NCI-H146 treated with DMSO at 0.1 percent for 48 hours (cell line): ENCODE measurements around the gene CTU1.
A peak's percentile ranks its signal among the peaks of the same experiment; 100 is the strongest.

Experiments used
- DNase-seq: peaks from one replicate; lab custom pipeline; 2025; ENCODE audit not compliant: unreplicated experiment; lab: John Stamatoyannopoulos, UW

The CTU1 gene

DNA sequence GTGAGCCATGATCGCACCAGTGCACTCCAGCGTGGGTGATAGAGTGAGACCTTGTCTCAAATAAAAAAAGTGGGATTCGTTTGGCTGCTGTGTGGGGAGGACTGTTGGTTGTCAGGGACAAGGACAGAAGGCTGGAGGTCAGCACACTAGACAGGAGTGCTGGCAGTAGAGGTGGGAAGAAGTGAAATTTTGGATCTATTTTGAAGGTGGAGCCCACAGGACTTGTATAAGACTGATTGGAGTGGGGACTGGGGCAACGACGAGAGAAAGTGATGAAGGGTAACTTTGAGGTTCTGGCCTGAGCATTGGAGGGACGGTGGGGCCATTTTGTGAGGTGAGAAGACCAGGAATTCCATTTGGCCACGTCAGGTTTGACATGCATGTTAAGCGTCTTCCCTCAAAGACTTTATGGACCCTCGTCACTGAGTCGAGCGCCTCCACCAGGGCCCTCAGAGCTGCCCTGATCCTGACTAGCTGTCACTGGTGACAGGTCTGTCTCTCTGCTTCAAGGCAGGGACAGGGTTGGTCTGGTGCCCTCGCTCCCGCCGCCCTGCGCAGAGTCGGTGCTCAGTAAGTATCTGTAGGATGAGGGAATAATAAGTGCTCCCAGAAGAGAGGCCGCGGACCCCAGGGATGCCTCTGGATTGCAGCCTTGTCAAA is 673 bp downstream of the CTU1 start:
- no peak for DNase-seq

DNA sequence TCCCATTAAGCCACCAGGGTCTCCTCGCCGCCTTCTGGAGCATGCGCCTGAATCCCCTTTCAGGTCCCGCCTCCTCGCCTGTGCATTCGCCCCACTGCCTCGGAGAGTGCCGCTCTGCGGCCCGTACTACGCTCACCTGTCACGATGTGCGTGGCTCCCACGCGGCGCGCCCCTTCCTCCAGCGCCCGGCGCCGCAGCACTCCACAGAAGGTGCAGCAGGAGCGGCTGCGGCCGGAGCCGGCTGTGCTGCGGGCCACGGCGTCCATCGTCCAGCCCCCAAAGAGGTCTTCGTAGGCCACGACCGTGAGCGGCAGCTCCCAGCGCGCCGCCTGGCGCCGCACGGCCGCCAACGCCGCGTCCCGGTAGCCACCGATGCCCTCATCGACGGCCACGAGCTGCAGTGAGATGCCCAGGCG is 4.3 kb downstream of the CTU1 start:
- no peak for DNase-seq

DNA sequence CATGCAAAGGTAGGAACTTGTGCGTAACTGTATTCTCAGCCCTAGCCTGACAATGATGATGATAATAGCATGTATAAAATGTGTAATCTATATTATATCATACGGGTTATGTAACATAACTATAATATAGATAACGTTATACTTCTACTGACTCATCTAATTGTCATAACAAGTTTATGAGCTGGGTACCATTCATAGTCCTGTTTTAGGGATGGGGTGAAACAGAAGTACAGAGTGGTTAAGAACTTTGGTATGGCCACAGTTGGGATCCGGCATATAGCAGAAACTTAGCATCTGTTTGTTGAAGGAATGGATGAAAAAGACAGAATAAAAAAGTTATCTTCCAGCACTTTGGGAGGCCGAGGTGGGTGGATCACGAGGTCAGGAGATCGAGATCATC is 5.2 kb downstream of the CTU1 start:
- no peak for DNase-seq

DNA sequence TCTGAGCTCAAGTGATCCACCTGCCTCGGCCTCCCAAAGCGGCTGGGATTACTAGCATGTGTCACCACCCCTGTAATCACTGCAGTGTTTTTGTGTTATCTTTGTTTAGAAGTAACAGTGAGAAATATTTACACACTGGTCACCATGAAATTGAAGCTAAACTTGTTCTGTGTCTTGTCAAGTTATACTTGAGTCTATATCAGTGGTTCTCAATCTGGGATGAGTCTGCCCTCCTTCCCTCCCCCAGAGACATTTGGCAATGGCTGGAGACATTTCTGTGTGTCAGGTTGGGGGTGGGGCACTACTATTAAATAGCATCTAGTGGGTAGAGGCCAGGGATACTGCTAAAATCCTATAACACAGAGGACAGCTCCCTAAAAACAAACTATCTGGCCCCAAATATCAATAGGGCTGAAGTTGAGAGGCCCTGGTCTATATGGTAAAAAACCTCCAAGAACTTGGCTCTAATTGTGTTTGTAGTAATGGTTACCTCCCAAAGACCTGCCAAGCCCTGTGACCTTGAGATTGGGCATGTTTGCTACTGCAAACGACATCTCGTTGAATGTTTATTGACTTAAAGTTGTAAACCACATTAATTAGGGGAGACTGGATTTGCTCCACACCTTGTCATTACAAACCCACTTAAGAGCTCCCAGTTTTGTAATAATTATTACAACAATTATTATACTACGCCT is 6.9 kb downstream of the CTU1 start:
- DNase-seq: no peak

DNA sequence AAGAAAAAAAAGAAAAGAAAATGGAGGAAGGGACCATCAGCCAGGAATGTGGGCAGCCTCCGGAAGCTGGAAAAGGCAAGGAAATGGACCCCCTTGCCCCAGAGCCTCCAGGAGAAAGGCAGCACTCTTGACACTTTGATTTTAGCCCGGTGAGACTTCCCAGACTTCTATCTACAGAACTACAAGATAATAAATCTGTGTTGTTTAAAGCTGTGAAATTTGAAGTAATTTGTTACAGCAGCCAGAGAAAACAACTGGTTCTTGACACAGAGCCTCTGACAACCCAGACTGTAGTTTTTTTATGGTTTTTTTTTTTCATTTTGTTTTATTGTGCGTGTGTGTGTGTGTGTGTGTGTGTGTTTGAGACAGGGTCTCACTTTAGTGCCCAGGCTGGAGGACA is 7.6 kb downstream of the CTU1 start:
- DNase-seq: no peak

DNA sequence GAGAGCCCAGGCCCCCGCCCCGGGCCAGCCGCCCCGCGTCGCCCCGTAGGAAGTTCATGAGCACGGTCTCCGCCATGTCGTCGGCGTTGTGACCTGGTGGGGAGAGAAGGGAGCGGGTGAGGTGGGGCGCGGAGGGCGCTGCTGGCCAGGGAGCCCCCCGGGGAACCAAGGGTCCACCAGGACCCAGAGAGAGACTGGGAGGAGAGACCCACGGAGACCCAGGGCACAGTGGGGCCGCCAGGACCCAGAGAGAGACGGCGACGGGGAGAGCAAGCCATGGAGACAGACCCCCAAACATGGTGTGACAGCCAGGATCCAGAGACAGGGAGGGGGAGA is 9.2 kb downstream of the CTU1 start:
- no peak for DNase-seq

DNA sequence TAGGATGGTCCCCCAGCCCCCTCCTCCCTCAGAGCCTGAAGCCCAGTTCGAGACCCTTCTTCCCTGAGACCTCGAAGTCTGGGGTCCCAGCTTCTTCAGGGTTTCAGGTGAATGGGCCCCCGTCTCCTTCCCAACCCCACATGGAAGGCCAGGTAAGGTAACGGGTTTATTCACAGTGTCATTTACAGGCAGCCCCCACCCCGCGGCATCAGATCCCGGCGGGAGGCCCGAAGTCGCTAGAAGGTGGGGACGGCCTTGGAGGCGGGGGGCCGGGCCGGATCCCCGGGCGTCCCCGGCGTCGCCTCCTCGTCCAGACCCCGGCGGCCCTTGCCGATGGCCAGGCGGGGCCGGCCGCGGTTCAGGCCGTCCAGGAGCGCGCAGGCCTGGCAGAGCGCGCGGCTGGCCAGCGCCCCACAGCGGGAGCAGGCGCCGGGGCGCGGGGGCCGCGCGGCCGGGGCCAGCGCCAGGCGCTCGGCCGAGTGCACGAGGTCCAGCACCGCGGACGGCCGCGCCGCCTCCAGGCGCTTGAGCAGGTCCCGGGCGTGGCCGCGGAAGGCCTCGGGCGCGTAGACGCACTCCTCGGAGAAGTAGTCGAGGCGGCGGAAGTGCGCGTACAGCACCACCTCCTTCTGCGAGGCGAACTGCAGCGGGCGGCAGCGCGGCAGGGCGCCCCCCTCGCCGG is 9.7 kb downstream of the CTU1 start:
- DNase-seq: no peak

DNA sequence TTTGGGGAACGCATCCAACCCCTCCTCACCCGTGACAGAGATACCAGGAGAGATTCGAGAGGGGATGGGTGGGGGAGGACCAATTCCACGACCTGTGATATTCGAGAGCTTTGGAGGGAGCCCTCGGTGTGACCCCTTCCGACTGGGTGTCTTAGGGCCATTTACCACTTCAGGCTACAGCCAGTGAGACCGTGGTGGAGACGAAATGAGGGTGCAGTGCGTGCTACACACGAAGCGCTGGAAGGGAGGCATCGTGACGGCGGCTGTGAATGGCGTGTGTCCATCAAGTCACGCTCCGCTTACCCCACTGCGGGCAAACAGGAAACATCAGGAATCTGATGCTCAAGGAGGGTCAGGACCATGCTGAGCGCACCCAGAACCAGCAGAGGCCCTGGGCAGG is 10.4 kb downstream of the CTU1 start:
- no peak for DNase-seq

DNA sequence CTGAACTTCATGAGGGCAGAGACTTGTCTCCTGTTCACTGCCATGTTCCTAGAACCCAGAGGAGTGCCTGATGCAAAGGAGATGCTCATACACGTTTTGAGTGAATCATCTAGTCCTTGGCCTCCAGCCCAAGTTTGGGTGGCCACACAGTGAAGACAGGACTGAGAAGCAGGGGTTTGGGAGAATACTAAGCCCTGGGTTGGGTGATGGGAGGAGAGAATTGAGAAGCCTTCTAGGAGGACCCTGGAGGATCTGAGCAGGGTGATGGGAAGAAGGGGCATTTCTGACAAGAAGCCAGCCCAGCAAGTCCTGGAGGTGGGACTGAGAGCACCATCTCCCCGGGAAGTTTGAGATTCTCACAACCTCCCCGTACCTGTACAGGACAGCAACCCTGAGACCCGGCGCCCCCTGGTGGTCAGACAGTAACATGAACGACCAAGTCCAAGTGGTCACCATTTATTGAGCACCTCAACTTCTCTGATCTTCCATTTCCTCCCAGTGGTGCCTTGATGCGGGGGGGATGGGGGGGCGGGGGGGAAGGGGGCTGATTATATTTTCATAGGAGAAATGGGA is 11.0 kb downstream of the CTU1 start:
- peak; percentile 14 for DNase-seq

DNA sequence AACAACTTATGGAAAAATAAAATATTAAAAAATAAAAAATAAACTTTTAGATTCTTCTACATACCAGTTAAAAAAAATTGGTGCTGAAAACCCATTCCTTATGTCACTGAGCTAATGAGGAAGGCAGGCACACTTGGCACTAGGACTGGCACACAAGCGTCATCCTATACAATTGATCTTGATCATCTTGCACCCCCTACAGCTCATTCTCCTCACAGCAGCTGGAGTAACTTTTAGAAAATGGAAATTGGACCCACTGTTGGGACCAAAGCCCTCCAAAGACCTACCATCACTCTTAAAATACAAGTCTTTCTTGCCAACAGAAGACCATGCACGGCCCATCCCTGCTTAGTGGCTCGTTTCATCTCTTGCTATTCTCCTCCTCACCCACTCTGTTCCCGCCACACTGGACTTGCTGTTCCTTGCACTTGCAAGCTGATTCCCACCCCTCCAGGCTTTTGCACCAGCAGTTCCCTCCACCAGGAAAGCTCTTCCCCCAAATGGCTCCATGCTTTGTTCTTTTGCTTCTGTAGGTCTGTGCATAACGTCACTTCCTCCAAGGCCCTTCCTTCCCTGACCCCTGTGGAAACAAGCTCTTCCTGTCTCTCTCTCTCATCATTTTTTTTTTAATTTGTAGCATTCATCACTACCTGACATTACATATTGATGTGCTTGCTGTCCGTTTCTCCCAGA is 11.6 kb downstream of the CTU1 start:
- DNase-seq: no peak

DNA sequence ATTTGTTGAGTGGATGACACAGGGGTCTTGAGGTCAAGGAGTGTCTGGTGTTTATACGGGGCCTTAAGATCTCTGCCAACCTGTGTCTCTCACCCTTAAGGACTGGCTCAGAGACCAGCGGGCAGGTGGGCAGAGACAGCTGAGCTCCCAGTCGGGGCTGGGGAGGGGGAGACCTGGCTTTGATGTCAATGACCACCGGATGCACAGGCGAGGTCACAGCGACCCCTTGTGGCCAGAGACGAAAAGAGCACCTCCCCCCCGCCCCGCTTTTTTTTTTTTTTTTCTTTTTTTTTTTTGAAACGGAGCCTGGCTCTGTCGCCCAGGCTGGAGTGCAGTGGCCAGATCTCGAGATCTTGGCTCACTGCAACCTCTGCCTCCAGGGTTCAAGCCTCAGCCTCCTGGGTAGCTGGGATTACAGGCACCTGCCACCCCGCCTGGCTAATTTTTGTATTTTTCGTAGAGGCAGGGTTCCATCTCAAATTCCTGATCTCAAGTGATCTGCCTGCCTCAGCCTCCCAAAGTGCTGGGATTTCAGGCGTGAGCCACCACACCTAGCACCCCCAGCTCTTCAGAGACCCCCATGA is 13.4 kb downstream of the CTU1 start:
- DNase-seq: no peak

DNA sequence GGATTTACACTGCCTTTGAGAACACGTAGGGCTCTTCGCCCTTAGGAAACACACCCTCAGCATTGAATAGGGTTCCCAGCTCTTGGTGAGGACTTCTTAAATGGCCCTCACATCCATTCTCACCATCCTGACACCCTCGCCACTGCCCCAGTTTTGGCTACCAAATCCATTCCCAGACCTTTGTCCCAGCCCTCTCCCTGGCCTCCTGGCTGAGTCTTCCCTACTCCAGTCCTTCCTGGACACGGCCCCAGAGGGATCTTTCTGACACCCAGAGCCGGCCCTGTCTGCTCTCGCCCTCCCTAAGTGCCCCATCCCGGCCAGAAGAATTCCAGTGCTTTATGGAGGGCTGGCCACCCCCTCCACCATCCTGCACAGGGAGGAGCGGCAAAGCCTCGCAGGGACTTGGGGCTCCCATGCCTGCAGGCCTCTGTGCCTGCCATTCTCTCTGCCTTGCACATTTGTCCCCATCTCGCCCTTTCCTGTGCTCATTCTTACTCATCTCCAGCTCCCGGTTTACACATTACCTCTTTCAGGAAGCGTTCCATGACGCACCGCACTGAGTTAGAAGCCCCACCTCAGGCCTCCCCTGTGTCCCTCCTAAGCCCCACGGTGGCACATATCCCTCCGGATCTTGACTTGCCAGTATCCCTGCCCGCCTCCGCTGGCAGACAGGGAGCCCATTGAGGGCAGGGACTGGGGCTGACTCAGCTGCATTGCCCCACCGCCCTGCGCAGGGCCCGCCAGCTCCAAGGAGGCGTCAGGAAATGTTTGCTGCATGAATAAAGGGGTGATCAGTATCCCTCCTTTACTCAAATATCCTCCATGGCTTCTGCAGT is 14.5 kb downstream of the CTU1 start:
- DNase-seq: no peak

DNA sequence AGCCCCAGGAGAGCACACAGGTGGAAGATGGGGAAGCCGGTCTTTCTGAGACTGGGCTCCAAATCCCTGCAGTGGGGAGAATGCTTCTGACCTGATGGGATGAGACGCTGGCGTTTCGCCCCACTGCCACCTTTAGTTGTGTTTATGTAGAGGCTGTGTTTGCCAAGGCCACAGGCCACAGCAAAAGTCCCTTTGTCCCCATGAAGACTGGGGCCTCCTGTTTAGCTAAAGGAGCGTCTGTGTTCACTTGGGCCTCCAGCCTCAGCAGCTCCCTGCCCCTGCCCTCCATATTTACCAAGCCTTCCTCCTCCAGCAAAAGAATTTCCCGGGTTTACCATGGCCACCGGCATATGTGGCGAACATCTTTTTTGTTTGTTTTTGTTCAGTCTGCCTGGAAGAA is 15.1 kb downstream of the CTU1 start:
- DNase-seq: no peak

DNA sequence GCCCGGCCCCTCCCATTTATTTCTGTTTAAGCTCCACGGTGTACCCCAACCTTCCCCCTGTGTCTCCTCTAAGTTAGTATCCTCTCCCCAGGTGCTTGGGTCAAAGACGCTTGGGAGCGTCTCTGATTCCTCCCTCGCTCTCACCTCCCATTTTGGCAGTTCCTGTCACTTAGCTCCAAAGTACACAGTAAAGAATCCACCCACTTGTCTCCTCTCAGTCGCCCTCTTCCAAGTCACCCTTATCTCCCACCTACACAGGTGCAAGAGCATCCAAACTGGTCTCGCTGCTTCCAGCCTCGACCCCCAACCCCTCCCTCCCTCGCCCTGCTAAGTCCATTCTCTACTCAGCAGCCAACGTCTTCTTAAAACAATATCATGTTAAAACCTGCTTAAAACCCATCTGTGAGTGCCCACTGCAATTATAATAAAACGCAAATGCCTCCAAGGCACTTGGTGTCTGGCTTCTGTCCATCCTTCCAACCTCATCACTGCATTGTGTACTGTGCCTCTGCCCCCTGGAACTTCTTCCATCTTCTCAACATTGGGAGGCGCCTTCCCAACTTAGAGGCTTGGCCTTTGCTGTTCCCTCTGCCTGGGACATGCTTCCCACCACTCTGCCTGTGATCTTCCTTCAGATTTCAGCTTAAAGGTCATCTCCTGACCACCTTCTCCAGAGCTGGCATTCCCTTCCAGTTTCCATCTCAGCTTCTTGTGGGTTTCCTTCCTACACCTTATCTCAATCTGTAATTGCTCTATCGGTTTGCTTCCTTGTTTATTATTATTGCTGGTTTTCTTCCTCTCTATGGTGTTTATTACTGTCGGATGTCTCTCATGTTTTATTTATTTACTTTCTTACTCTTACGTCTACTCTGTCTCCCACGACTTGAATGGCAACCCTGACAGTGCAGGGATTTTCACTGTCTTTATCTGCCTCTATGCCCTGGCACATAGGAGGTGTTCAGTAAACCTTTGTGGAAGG is 16.0 kb downstream of the CTU1 start:
- no peak for DNase-seq

DNA sequence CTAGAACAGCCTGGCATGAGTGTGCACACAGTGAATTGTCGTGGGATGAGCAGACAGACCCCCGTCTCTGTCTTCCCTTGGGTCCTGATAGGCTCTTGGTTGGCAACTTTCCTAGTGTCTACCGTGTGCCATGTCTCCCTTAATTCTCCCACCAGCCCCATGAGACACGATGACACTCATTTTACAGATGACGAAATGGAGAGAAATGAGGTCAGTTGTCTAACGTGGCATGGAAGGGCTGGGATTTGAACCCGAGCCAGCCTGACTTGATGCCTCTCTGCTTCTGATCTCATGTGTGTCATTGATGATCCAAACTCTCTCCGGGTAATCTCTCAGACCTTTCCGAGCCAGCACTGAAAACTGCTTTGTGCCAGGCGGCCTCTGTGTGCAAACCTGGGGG is 17.1 kb downstream of the CTU1 start:
- no peak for DNase-seq

DNA sequence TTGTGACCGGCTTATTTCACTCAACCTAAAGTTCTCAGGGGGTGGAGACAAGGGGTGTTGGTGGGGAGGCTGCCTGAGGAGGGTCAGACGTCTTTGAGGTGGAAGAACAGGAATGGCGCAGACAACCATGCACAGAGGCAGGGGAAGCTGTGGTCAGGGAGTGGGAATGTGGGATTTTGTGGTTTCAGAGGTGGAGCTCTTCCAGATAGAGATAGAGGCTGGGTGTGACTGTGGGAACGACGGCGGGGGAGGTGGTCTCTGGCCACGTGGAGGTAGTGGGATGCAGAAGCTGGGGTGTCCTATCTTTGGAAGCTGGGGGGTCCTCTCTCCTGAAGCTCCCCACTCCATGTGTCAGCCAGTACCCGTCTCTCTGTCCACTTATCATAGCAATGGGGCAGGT is 17.7 kb downstream of the CTU1 start:
- DNase-seq: no peak

DNA sequence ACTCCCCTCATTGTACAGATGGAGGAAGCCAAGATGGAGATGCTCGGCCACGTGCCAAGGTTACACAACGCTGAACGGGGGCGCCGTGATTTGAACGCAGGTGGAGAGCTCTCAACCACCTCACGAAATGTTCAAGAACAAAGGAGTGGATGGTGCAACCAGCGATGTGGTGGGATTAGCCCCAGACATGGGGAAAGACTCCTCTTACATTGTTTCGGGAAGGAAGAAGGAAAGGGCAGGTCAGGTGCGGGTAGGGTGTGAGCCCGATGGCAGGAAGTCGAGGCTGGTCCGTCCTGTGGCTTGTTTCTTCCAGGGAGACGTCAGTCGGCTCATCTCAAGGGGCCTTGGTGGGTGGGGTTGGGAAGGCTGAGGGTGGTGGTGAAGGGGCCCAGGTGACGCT is 18.4 kb downstream of the CTU1 start:
- DNase-seq: no peak

DNA sequence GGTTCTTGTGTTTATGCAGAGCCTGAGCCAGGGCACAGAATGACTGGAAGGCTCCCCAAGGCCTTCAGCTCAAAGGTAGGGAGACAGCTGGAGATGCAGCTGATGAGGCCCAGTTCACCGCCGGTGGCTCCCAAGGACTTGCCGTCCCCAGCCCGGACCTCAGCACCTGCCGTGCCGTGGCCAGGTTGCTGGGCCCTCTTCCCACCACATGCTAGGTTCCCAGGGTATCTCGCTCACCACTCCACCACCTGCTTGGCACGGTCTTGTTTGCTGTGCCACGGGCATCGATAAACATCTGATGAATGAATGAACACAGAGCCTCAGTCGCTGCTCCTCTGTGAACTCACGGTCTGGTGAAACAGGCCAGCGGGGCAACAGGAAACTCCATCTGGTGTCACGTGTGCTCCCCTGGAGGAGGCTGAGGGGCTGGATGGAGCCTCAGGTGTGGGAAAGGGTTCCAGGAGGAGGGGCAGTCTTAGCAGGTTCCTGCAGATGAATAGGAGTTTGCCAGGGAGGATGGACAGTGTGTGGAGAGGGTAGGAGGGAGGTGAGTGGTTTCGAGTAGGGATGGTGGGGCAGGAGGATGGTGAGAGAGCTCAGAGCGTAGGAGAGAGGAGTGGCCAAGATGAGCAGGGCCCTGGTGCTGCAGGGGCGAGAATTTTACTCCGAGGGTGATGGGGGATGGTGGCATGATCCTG is 21.9 kb downstream of the CTU1 start:
- no peak for DNase-seq

DNA sequence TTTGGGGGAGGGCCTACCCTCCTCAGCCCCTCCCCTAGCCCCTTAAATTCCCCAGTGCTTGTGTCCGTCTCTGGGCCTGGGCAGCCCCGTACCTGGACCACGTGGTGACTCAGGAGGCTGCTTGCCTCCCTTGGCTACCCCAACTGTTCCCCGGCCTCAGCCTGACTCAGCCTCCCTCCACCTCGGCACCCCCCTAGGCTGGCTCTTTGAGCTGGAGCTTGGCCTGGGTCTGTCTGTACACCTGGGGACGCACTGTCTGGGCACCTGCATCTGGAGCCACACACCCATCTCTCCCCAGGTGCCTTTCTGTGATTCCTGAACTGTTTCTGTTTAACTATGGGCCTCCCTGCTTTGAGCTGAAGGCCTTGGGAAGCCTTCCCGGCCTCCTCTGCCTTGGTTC is 23.7 kb downstream of the CTU1 start:
- no peak for DNase-seq
